K562 (cell line): ENCODE data around the gene DAPK1. TPM values are rescaled to one million over a fixed set of nuclear protein-coding genes. Genes with fewer than 3 reads are reported as not detected.
A peak's percentile ranks its signal among the peaks of the same experiment; 100 is the strongest.

Experiments used
- E2F1 ChIP-seq: sonication (generic); formaldehyde crosslinking; IDR thresholded peaks from 2 replicates; pipeline ENCODE4 v1.8.1; 2023; ENCODE audit warnings: mild to moderate bottlenecking, missing genetic modification reagents, moderate library complexity
- HES1 ChIP-seq: fragments of 450-650 bp; IDR thresholded peaks from 2 replicates; pipeline ENCODE4 v1.6.1; 2016; ENCODE audit warnings: low read depth, mild to moderate bottlenecking, moderate library complexity
- KAT7 ChIP-seq: sonication (generic); formaldehyde crosslinking; IDR thresholded peaks from 2 replicates; pipeline ENCODE4 v1.8.0; 2022; ENCODE audit warnings: missing genetic modification reagents, mild to moderate bottlenecking, borderline replicate concordance
- MEF2D ChIP-seq: conservative IDR thresholded peaks from 2 replicates; pipeline ENCODE4 v1.6.1; 2016; ENCODE audit warnings: low read depth, missing genetic modification characterization, missing compliant biosample characterization
- MTA3 ChIP-seq: fragments of 450-650 bp; formaldehyde crosslinking; IDR thresholded peaks from 2 replicates; pipeline ENCODE4 v1.6.1; 2017; ENCODE audit warnings: mild to moderate bottlenecking, borderline replicate concordance
- PHF8 ChIP-seq: fragments of 200-600 bp; sonication (generic); IDR thresholded peaks from 2 replicates; pipeline ENCODE4 v1.6.1; 2012; ENCODE audit warnings: mixed run types, mild to moderate bottlenecking, inconsistent platforms, low read length, moderate library complexity, borderline replicate concordance
- RCOR1 ChIP-seq, 2 experiments: IDR thresholded peaks; 2 replicates each; pipeline ENCODE4 v1.6.1; 2012; ENCODE audit warnings: low read depth in 2 of 2, low read length in 2 of 2, borderline replicate concordance in 1 of 2, improper control_type of control experiment in 1 of 2
- TBL1XR1 ChIP-seq, 2 experiments: IDR thresholded peaks; 2 replicates each; pipeline ENCODE4 v1.6.1; 2012; ENCODE audit warnings: improper control_type of control experiment in 2 of 2, low read length in 2 of 2, mild to moderate bottlenecking in 1 of 2
- TCF7L2 ChIP-seq: fragments of 150-350 bp; IDR thresholded peaks from 2 replicates; pipeline ENCODE4 v1.6.1; 2016; ENCODE audit warnings: low read depth, mild to moderate bottlenecking, low read length, moderate library complexity
- ZEB2 ChIP-seq: fragments of 450-650 bp; IDR thresholded peaks from 2 replicates; pipeline ENCODE4 v1.6.1; 2016
- ZNF263 ChIP-seq: sonication (generic); formaldehyde crosslinking; IDR thresholded peaks from 2 replicates; pipeline ENCODE4 v1.8.0; 2022; ENCODE audit warnings: mild to moderate bottlenecking, missing genetic modification reagents, borderline replicate concordance
- ZNF696 ChIP-seq: fragments of 250-450 bp; sonication (Bioruptor Pico); conservative IDR thresholded peaks from 2 replicates; pipeline ENCODE4 v1.4.0; 2020; ENCODE audit warnings: mild to moderate bottlenecking, moderate library complexity
- polyA plus RNA-seq, 8 experiments: library from polyadenylated mRNA; depleted of rRNA in 4 of 8; stranded (reverse) in 5 of 8; unstranded in 3 of 8; fragments of >200 nt; fragmentation: Nextera tagmentation in 2 of 8; fragmentation: Illumina TruSeq in 1 of 8; extraction: Ambion mirVana in 2 of 8; extraction: Trizol in 1 of 8; gene quantifications; 2 replicates each; pipeline versions ENCODE4 v1.2.1 to v1.2.3, GENCODE V29; 2011 to 2014; ENCODE audit warnings: inconsistent platforms in 1 of 8, missing spikeins in 1 of 8
- total RNA-seq, 7 experiments: library from RNA; depleted of rRNA in 6 of 7; stranded (reverse); fragments of >200 nt in 6 of 7; fragmentation: Illumina TruSeq in 2 of 7; extraction: Trizol in 2 of 7; gene quantifications; 2 replicates each; pipeline versions ENCODE4 v1.2.1 to v1.2.3, GENCODE V29; 2011 to 2021; ENCODE audit warnings: low replicate concordance in 1 of 7
- TF ChIP-seq, protein P1 (sequence below): fragments of 450-650 bp; IDR thresholded peaks from 2 replicates; pipeline ENCODE4 v1.6.1; 2016; ENCODE audit warnings: missing biosample characterization, missing genetic modification characterization
- TF ChIP-seq, protein P2 (sequence below): sonication (generic); formaldehyde crosslinking; IDR thresholded peaks from 2 replicates; pipeline ENCODE4 v1.8.0; 2022; ENCODE audit warnings: missing genetic modification reagents, mild to moderate bottlenecking, borderline replicate concordance
- TF ChIP-seq, protein P3 (sequence below): fragments of 250-450 bp; sonication (Bioruptor Pico); IDR thresholded peaks from 2 replicates; pipeline ENCODE4 v1.5.0; 2020; ENCODE audit warnings: mild to moderate bottlenecking, borderline replicate concordance
- TF ChIP-seq, protein P4 (sequence below): fragments of 450-650 bp; IDR thresholded peaks from 2 replicates; pipeline ENCODE4 v1.6.1; 2017; ENCODE audit warnings: antibody characterized with exemption, mild to moderate bottlenecking

The DAPK1 gene
- total and polyA plus RNA-seq, 9 of the 15 experiments (the other 6 are each of a cell fraction or from before 2014, with no cell fraction given) = 1.7 to 26.4 (median 15.8) TPM

DNA sequence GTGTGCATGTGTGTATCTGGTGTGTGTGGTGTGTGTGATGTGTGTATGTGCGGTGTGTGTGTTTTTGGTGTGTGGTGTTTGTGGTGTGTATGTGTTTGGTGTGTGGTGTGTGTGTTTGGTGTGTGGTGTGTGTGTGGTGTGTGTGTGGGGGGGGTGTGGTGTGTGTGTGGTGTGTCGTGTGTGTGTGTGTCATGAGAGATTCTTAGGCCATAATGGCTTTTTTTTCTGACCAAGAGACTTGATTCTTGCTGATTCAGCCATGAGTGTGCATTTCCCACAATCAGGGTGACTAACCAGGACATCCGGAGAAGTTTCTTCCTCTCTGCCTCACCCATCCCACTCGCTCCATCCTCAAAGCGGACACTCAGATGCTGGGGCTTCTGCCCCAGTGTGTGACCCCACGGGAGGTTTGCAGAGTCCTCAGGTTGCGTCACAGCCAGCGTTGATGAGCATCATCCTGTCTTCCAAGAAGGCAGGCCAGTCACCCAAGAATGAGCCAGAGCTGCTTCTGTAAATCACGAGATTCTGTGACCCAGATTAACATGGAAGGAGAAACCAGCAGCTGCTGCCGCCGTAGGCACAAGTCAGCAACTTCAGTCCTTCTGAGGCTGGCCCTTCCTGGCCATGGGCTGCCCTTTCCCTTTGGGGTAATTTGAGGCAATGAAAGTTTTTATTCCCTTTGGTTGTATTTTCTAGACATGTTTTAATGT, 215.8 kb downstream of the DAPK1 start (continued):
- TF ChIP-seq, protein P1, sequence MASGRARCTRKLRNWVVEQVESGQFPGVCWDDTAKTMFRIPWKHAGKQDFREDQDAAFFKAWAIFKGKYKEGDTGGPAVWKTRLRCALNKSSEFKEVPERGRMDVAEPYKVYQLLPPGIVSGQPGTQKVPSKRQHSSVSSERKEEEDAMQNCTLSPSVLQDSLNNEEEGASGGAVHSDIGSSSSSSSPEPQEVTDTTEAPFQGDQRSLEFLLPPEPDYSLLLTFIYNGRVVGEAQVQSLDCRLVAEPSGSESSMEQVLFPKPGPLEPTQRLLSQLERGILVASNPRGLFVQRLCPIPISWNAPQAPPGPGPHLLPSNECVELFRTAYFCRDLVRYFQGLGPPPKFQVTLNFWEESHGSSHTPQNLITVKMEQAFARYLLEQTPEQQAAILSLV (tag) = 0 out of 2 replicates have a peak, but pooled peaks have one; percentile 16
- TF ChIP-seq TBL1XR1 (IDR thresholded peaks at IDR 0.05; ENCODE audit: low read length in 2 of 2) (0 out of 4 replicates have a peak, but pooled peaks of 1 of the 2 experiments have one; percentile 56), ZEB2 (peak; percentile 85), RCOR1 (IDR thresholded peaks at IDR 0.05; ENCODE audit: borderline replicate concordance in 1 of 2, low read depth in 2 of 2, low read length in 2 of 2) (peak; percentile 12 to 96; a peak in 2 of 4 replicates), HES1 (no peak), ZNF263 (CRISPR knock-in tag) (no peak), KAT7 (CRISPR knock-in tag) (no peak), TCF7L2 (no peak), PHF8 (peak; percentile 29; the same call in 1 of the 2 replicates), ZNF696 (CRISPR knock-in tag) (no peak), MEF2D (tag) (no peak), E2F1 (CRISPR knock-in tag) (no peak), MTA3 (peak; percentile 56)
- TF ChIP-seq, protein P2, sequence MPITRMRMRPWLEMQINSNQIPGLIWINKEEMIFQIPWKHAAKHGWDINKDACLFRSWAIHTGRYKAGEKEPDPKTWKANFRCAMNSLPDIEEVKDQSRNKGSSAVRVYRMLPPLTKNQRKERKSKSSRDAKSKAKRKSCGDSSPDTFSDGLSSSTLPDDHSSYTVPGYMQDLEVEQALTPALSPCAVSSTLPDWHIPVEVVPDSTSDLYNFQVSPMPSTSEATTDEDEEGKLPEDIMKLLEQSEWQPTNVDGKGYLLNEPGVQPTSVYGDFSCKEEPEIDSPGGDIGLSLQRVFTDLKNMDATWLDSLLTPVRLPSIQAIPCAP = no peak
- TF ChIP-seq, protein P3, sequence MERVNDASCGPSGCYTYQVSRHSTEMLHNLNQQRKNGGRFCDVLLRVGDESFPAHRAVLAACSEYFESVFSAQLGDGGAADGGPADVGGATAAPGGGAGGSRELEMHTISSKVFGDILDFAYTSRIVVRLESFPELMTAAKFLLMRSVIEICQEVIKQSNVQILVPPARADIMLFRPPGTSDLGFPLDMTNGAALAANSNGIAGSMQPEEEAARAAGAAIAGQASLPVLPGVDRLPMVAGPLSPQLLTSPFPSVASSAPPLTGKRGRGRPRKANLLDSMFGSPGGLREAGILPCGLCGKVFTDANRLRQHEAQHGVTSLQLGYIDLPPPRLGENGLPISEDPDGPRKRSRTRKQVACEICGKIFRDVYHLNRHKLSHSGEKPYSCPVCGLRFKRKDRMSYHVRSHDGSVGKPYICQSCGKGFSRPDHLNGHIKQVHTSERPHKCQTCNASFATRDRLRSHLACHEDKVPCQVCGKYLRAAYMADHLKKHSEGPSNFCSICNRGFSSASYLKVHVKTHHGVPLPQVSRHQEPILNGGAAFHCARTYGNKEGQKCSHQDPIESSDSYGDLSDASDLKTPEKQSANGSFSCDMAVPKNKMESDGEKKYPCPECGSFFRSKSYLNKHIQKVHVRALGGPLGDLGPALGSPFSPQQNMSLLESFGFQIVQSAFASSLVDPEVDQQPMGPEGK (CRISPR knock-in tag) = no peak
- TF ChIP-seq, protein P4, sequence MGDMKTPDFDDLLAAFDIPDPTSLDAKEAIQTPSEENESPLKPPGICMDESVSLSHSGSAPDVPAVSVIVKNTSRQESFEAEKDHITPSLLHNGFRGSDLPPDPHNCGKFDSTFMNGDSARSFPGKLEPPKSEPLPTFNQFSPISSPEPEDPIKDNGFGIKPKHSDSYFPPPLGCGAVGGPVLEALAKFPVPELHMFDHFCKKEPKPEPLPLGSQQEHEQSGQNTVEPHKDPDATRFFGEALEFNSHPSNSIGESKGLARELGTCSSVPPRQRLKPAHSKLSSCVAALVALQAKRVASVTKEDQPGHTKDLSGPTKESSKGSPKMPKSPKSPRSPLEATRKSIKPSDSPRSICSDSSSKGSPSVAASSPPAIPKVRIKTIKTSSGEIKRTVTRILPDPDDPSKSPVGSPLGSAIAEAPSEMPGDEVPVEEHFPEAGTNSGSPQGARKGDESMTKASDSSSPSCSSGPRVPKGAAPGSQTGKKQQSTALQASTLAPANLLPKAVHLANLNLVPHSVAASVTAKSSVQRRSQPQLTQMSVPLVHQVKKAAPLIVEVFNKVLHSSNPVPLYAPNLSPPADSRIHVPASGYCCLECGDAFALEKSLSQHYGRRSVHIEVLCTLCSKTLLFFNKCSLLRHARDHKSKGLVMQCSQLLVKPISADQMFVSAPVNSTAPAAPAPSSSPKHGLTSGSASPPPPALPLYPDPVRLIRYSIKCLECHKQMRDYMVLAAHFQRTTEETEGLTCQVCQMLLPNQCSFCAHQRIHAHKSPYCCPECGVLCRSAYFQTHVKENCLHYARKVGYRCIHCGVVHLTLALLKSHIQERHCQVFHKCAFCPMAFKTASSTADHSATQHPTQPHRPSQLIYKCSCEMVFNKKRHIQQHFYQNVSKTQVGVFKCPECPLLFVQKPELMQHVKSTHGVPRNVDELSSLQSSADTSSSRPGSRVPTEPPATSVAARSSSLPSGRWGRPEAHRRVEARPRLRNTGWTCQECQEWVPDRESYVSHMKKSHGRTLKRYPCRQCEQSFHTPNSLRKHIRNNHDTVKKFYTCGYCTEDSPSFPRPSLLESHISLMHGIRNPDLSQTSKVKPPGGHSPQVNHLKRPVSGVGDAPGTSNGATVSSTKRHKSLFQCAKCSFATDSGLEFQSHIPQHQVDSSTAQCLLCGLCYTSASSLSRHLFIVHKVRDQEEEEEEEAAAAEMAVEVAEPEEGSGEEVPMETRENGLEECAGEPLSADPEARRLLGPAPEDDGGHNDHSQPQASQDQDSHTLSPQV = peak; percentile 57; the same call in 1 of the 2 replicates
